Measurements from ENCODE around the gene PRG3.

GRCh38 chr11:57358991-57359390, 22.0 kb downstream of the PRG3 start:
- TF ChIP-seq POLR2A (IDR thresholded peaks at IDR 0.05; ENCODE audit: low read depth, low read length) (no peak), POLR2AphosphoS5 (IDR thresholded peaks at IDR 0.05; ENCODE audit: low read depth, low read length) (no peak), TAF1 (IDR thresholded peaks at IDR 0.05; ENCODE audit: borderline replicate concordance, low read depth, low read length) (no peak)

Data from GM12892 (cell line).